HG03342 (cell line): Measurements from ENCODE around the gene FMN1.

Experiments
- ATAC-seq: cut with Tn5 transposase; IDR thresholded peaks from one replicate; pipeline ENCODE4 v1.9.1; 2021; ENCODE audit warnings: mild to moderate bottlenecking, moderate library complexity; ENCODE audit not compliant: unreplicated experiment

FMN1 gene

GRCh38 chr15:33021806-33022389 is 172.6 kb downstream of the FMN1 start:
- no peak for ATAC-seq

DNA sequence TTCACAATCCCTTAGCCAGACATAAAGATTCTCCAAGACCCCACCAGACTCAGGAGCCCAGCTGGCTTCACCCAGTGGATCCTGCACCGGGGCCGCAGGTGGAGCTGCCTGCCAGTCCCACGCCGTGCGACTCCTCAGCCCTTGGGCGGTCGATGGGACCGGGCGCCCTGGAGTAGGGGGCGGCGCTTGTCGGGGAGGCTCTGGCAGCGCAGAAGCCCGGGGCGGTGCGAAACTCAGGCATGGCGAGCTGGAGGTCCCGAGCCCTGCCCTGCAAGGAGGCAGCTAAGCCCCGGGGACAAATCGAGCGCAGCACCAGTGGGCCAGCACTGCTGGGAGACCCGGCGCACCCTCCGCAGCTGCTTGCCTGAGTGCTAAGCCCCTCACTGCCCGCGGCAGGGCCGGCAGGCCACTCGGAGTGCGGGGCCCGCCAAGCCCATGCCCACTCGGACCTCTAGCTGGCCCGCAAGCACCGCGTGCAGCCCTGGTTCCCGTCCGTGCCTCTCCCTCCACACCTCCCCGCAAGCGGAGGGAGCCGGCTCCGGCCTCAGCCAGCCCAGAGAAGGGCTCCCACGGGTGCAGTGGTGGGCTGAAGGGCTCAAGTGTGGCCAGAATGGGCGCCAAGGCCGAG is 175.0 kb downstream of the FMN1 start:
- no peak for ATAC-seq

- ATAC-seq = no peak
Observed at GRCh38 chr15:33016405-33017024, 178.0 kb downstream of the FMN1 start.

- no peak for ATAC-seq
Observed at GRCh38 chr15:33014586-33014985, 179.9 kb downstream of the FMN1 start.

DNA sequence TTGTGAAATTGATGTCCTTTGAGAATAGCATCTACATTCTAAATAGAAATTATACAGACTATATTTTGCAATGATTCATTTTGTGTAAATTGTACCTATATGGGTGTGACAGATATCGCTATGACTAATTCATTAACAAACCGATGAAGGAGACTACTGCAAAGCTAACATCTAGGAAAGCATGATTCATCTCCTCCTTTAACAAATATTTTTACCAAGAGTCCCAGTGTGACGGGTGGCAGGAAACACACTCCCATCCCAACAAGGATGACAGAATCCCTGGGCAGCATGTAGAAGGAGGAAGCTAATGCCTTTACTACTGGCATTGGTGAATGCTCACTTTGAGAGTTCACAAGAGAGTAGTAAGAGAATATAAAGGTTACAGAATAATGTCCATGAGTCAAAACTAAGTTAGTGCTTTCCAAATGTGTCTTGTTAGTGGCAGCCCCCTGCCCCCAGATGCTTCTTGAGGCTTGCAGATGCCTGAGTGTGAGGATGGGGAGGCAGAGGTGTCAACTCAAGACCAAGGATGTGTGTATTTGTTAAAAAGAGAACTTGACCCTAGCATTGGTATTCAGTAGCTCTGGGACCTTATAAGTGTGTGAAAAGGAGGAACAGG is 180.6 kb downstream of the FMN1 start:
- ATAC-seq = no peak

DNA sequence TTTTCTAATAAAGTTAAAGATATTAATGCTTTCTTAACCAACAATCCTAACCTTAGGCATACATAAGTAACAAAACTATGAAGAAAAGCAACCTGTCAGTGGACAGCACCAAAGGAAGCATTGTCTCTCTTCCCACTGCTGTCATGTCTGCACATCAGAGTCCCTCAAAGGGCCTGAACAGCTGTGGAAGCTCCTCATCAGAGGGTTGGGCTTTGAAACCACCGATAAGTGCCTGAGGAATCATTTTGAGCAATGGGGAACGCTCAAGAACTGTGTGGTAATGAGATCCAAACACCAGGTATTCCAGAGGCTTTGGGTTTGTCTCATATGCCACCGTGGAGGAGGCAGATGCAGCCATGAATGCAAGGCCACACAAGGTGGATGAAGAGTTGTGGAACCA is 182.5 kb downstream of the FMN1 start:
- no peak for ATAC-seq

- ATAC-seq = no peak
Observed at GRCh38 chr15:33009603-33010002, 184.9 kb downstream of the FMN1 start.

- no peak for ATAC-seq
Observed at GRCh38 chr15:33009026-33009425, 185.5 kb downstream of the FMN1 start.

DNA sequence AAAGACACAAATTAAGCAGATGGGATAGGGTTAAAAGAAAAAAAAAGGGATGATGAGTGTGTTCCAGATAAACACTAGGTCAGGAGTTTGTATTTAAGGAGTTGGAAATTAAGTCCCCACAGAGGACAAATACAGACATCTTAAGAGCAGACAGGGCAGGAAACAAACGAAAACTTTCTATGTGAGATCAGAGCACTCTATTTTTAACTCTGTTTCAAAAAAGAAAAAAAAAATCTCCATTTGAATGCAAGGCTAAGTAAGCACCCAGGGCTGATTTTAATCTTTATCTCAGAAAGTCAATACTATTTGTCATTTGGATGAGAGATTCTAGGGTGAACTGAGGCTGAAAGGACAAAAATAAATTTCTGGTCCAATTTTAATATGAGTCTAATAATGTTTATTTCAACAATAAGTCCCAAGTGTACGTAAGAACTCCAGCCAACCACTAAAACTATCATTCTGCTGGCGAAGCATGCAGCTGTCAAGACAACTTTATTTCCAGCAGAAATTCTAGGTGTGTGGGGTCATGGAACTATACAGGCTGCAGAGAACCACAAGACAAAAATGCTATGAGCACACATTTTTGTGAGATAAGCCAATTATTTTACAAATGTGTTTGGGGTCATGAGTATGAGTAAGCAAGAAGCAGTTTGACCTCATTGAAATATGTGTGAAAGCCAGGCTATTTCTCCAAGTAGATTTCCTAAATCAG is 186.1 kb downstream of the FMN1 start:
- ATAC-seq = no peak

GRCh38 chr15:33007303-33007855 is 187.1 kb downstream of the FMN1 start:
- ATAC-seq = no peak

DNA sequence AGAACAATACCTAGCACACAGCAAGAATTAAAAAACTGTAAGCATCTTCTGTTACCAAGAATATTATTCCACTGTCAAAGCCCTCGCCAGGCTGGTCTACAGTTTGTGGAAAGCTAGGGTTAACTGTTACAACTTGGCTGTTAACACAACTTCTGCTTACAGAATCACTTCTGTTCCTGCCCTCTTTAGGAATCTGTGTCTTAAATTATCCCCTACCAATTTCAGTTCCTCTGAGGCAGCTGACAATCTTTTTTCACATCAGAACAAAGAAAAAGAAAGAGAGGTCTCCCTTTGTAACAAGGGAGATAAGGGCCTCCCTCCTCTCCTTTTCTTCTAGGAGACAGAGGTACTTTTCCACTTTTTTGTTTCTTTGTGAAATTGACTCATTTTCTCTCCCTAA is 188.9 kb downstream of the FMN1 start:
- ATAC-seq = no peak

- no peak for ATAC-seq
Observed at GRCh38 chr15:33001926-33002325, 192.6 kb downstream of the FMN1 start.

DNA sequence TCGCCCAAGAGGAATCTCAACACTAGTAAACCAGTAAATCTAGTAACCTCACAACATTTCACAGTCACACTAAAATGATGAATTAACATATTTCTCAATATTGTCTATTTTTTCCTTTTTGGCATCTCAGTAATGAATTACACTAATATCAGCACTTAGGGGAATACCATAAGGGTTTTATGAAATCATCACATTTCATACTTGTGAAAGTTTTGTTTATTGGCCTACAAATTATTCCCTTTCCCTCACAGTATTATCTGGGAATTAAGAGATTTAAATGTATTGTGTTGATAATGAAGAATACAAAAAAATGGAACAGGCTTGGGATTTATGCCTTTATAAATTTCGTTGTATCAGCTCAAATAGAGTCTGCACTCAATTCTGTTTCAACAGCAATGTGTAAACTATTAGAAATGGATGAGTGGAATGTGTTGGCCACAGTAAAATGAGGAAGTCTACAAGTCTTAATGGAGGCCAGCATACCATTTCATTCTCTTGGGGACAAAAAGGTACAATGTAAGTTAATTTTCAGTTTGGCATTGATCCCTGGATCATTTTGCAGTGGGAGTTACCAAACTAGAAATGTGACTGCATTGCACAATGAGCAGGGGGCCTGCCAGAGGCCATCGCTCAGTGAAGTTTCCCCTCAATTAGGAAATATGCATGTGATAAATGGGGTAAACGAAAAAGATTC is 195.4 kb downstream of the FMN1 start:
- no peak for ATAC-seq

GRCh38 chr15:32998182-32998581 is 196.3 kb downstream of the FMN1 start:
- ATAC-seq = no peak

DNA sequence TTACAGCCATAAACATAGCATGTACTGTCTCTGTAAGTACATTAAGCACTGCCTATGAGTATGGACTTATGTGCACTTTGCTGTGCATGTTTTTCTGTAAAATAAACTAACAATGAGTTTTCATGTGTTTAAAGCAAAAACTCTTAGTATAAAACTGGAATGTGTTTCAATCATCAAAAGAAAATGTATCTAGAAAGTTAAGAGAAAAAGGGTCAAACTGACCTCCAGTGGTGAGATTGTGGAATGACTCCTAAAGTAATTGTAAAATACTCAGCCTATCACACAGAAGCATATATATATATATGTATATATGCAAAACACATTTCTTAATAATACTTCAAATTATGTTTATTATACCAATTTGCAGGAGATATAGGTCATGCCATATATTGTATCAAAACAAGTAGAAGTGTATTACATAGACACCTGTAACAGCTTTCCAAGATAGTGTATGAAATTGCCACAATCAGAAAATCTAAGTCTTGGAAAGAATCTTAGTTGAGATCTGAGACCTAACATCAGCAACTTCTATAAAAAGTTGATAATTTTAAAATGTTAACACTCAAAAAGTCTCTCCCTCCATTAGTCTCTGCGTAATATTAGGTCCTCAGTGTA is 199.6 kb downstream of the FMN1 start:
- no peak for ATAC-seq

DNA sequence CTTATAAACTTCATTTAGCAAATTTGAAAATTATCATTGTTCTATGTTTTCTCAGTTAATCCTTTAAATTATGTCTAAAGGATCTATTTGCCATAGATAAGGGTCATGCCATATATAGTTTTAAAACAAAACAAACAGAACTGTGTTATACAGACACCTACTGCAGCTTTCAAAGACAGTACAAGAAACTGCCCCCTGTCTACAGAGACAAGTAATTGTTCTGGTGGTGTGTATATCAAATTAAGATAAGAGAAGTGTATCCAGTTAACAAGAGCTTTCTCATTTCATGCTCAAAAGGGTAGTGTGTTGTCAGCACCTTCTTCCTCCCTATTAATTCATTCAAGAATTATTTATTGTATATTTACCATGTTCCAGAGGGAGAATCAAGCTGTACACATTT is 201.2 kb downstream of the FMN1 start:
- ATAC-seq = no peak

DNA sequence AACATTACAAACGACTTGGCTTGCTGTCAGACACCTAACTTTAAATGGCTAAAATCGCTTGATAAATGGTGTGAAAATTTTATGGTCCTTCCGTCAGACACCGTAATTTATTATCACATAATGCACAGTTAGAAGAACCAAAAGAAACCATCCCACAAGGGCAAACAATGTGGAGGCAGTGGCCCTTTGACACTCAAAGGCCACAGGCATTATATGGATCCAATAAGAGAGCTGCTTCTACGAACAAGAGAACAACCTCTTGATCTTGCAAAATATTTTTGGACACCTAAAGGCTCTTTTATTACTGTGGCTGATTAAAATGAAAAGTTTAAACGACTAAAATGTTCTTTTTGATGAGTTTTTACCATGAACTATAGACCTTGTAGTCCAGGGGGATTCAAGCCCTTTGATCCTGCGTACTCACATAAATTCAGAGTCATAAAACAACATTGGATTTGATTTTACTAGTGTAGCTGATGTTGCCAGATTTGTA is 202.8 kb downstream of the FMN1 start:
- no peak for ATAC-seq

DNA sequence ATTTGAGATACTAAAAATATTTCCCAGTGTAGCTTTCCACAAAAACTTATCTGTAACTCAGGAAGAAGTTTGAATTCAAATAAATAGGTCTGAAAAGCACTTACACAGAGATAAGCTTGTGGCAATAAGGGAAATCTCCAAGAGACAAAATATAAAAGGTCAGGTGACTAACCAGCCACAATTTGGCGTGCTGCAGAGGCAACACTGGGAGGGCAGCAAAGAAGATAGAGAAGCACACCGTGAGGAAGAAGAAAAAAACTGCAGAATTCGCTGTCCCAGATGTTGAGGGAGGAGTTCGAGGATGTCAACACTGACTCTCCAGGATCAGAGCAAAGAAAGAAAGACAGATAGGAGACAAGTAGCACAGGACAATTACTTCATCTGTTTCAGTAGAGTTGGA is 204.4 kb downstream of the FMN1 start:
- ATAC-seq = no peak

GRCh38 chr15:32987067-32987466 is 207.4 kb downstream of the FMN1 start:
- no peak for ATAC-seq

- no peak for ATAC-seq
Observed at GRCh38 chr15:32986147-32986546, 208.4 kb downstream of the FMN1 start.
